Keratinocyte (primary cell): ENCODE results near the gene ZBTB40. TPM values are rescaled to one million over a fixed set of nuclear protein-coding genes. Genes with fewer than 3 reads are reported as not detected.

Experiments used
- DNase-seq: peaks from one replicate; pipeline ENCODE4 v3.0.0-alpha.2; 2011; ENCODE audit warnings: low read depth, missing footprints, low spot score
- FAIRE-seq: peaks from 2 replicates; lab custom pipeline; 2011; peaks lifted over from hg19 to GRCh38; lab: Jason Lieb, UNC
- H2AFZ ChIP-seq: 2 replicates; pipeline ENCODE4 v1.6.0; 2012; ENCODE audit warnings: low read length, control low read depth, inconsistent platforms; ENCODE audit not compliant: control insufficient read depth
- H3K27ac ChIP-seq: 2 replicates; pipeline ENCODE4 v1.5.1; 2011; ENCODE audit warnings: low read length; ENCODE audit not compliant: control insufficient read depth, insufficient read depth
- H3K27me3 ChIP-seq: 3 replicates; pipeline ENCODE4 v1.6.0; 2011; ENCODE audit warnings: low read length; ENCODE audit not compliant: control insufficient read depth, insufficient read depth; ENCODE audit errors: extremely low read depth
- H3K36me3 ChIP-seq, 2 experiments: 2 replicates in 1 of 2; 3 replicates in 1 of 2; pipeline ENCODE4 v1.5.1; 2011; ENCODE audit warnings: low read length in 2 of 2, mild to moderate bottlenecking in 1 of 2; ENCODE audit not compliant: control insufficient read depth in 2 of 2, insufficient read depth in 2 of 2; ENCODE audit errors: extremely low read depth in 1 of 2
- H3K4me1 ChIP-seq: 3 replicates; pipeline ENCODE4 v1.5.1; 2011; ENCODE audit warnings: low read length; ENCODE audit not compliant: control insufficient read depth, insufficient read depth; ENCODE audit errors: extremely low read depth
- H3K4me2 ChIP-seq: 3 replicates; pipeline ENCODE4 v1.6.0; 2011; ENCODE audit warnings: low read depth, low read length; ENCODE audit not compliant: control insufficient read depth, insufficient read depth; ENCODE audit errors: extremely low read depth
- H3K4me3 ChIP-seq, 3 experiments: fragments of 200-600 bp in 1 of 3; sonication (generic) in 1 of 3; 2 replicates in 2 of 3; 3 replicates in 1 of 3; pipeline ENCODE4 v1.5.1; 2011 to 2016; ENCODE audit warnings: low read length in 3 of 3, mild to moderate bottlenecking in 3 of 3, control low read depth in 2 of 3, inconsistent platforms in 1 of 3, low read depth in 1 of 3, mixed read lengths in 1 of 3, mixed run types in 1 of 3, moderate library complexity in 1 of 3; ENCODE audit not compliant: control insufficient read depth in 2 of 3, insufficient read depth in 2 of 3; ENCODE audit errors: extremely low read depth in 1 of 3
- H3K79me2 ChIP-seq: 2 replicates; pipeline ENCODE4 v1.6.0; 2012; ENCODE audit warnings: low read length; ENCODE audit not compliant: control insufficient read depth, insufficient read depth
- H3K9ac ChIP-seq: 3 replicates; pipeline ENCODE4 v1.6.0; 2011; ENCODE audit warnings: low read length; ENCODE audit not compliant: control insufficient read depth, insufficient read depth; ENCODE audit errors: extremely low read depth
- H3K9me1 ChIP-seq: 3 replicates; pipeline ENCODE4 v1.6.0; 2011; ENCODE audit warnings: low read length; ENCODE audit not compliant: control insufficient read depth, insufficient read depth; ENCODE audit errors: extremely low read depth
- H3K9me3 ChIP-seq: 2 replicates; pipeline ENCODE4 v1.5.1; 2012; ENCODE audit warnings: low read depth, low read length; ENCODE audit not compliant: control insufficient read depth
- H4K20me1 ChIP-seq: 3 replicates; pipeline ENCODE4 v1.6.0; 2011; ENCODE audit warnings: low read length; ENCODE audit not compliant: control insufficient read depth, insufficient read depth; ENCODE audit errors: extremely low read depth
- CTCF ChIP-seq, 3 experiments: IDR thresholded peaks in 1 of 3; conservative IDR thresholded peaks in 1 of 3; optimal IDR thresholded peaks in 1 of 3; 2 replicates in 2 of 3; 3 replicates in 1 of 3; pipeline versions ENCODE3 to v1.5.1; 2011; ENCODE audit warnings: low read length in 3 of 3, mild to moderate bottlenecking in 3 of 3, moderate library complexity in 2 of 3, control low read depth in 1 of 3, inconsistent platforms in 1 of 3; ENCODE audit not compliant: insufficient read depth in 2 of 3; ENCODE audit errors: extremely low read depth in 1 of 3
- EZH2 ChIP-seq: IDR thresholded peaks from one replicate; pipeline ENCODE4 v1.6.1; 2012; ENCODE audit warnings: inconsistent platforms, mild to moderate bottlenecking, low read length, moderate library complexity
- dilution Hi-C: fragments of 300-500 bp; cut with MboI; formaldehyde crosslinking; loops from one replicate; pipeline ENCODE4 v1.7.0; 2020; ENCODE audit warnings: low sequenced_read_pairs; ENCODE audit not compliant: extremely low pct_ligation_motif_present
- polyA plus RNA-seq, 5 experiments: library from polyadenylated mRNA; depleted of rRNA in 3 of 5; stranded (reverse) in 3 of 5; stranded (forward) in 1 of 5; unstranded in 1 of 5; fragments of >200 nt; gene quantifications; 1 replicate in 1 of 5; 2 replicates in 3 of 5; 3 replicates in 1 of 5; pipeline versions ENCODE4 v1.2.1 to v1.2.3, GENCODE V29; 2011 to 2012; ENCODE audit warnings: missing spikeins in 2 of 5, low read depth in 1 of 5, low replicate concordance in 1 of 5

The ZBTB40 gene
- polyA plus RNA-seq, 1 donor (not counting 4 experiments of a cell fraction or from before 2014, with no cell fraction given): 5.0 TPM

GRCh38 chr1:22411589-22411988 is 40.1 kb upstream of the ZBTB40 start:
- Histone ChIP-seq H3K9me1 (no peaks in the 10 kb centered on the region), H3K9me3 (no peaks in the 10 kb centered on the region), H3K9ac (no peak overlapping the region), H3K4me1 (no peaks in the 10 kb centered on the region), H3K79me2 (no peaks in the 10 kb centered on the region), H3K27ac (no peak overlapping the region), H3K4me2 (no peak overlapping the region), H2AFZ (no peak overlapping the region), H3K4me3 (no peak overlapping the region), H3K27me3 (no peaks in the 10 kb centered on the region), H4K20me1 (no peaks in the 10 kb centered on the region), H3K36me3 (no peaks in the 10 kb centered on the region)
- DNase-seq: no peak
- TF ChIP-seq CTCF (optimal IDR thresholded peaks at IDR 0.05 in 1 of 3, IDR thresholded peaks at IDR 0.05 in 1 of 3, conservative IDR thresholded peaks at IDR 0.05 in 1 of 3; ENCODE audit: extremely low read depth in 1 of 3, insufficient read depth in 2 of 3, low read length in 3 of 3): no peak
- no peak for TF ChIP-seq EZH2
- FAIRE-seq: no peak
- dilution Hi-C loops: no loop called here

GRCh38 chr1:22412932-22413727 is 38.5 kb upstream of the ZBTB40 start:
- dilution Hi-C loops: no loop called here
- H3K27ac ChIP-seq: no peak overlapping the region
- DNase-seq: no peak

More at GRCh38 chr1:22412932-22413727, 38.5 kb upstream of the ZBTB40 start:
- TF ChIP-seq EZH2: no peak
- no peak for TF ChIP-seq CTCF (optimal IDR thresholded peaks at IDR 0.05 in 1 of 3, IDR thresholded peaks at IDR 0.05 in 1 of 3, conservative IDR thresholded peaks at IDR 0.05 in 1 of 3; ENCODE audit: extremely low read depth in 1 of 3, insufficient read depth in 2 of 3, low read length in 3 of 3)
- Histone ChIP-seq H3K36me3 (no peaks in the 10 kb centered on the region), H3K4me2 (no peak overlapping the region), H4K20me1 (no peaks in the 10 kb centered on the region), H3K9me3 (no peaks in the 10 kb centered on the region), H3K4me1 (no peaks in the 10 kb centered on the region), H2AFZ (no peak overlapping the region), H3K79me2 (no peaks in the 10 kb centered on the region), H3K9ac (no peak overlapping the region), H3K9me1 (no peaks in the 10 kb centered on the region), H3K27me3 (no peaks in the 10 kb centered on the region), H3K4me3 (no peak overlapping the region)
- FAIRE-seq: no peak
